ENCODE measurements around the gene JARID2. TPM values are rescaled to one million over a fixed set of nuclear protein-coding genes. Genes with fewer than 3 reads are reported as not detected.

Gene JARID2
- polyA plus RNA-seq, 1 of the 3 experiments (the other 2 are of a cell fraction), result 3.4 TPM

GRCh38 chr6:15276036-15276985, 30.4 kb downstream of the JARID2 start:
- ChIA-PET POLR2A (no interaction called here), CTCF (interaction anchor here (1.2 to 1.6 kb wide), 2 partner anchors 11 to 61 kb away, joined by 3 read pairs; no protein-coding TSS in a partner anchor)
- H3K27me3 ChIP-seq (ENCODE audit: insufficient read depth), result no peaks in the 10 kb centered on the region
- no peaks in the 10 kb centered on the region for H3F3A ChIP-seq (replicated peaks; ENCODE audit: insufficient read depth)
- no peak for DNase-seq
- H2AFZ ChIP-seq (ENCODE audit: low read depth), result no peak overlapping the region
- H3K9me2 ChIP-seq, result no peaks in the 10 kb centered on the region
- H3K27ac ChIP-seq (ENCODE audit: low read depth in 2 of 2, low read length in 1 of 2), result no peak overlapping the region
- no peak for TF ChIP-seq TEAD4 (IDR thresholded peaks at IDR 0.05; ENCODE audit: borderline replicate concordance, insufficient read depth)
- no peak for TF ChIP-seq YY1 (IDR thresholded peaks at IDR 0.05; ENCODE audit: low read depth)
- TF ChIP-seq JUND (IDR thresholded peaks at IDR 0.05), result no peak
- TF ChIP-seq CTCF (IDR thresholded peaks at IDR 0.05), result no peak
- no peak for TF ChIP-seq MEF2A (IDR thresholded peaks at IDR 0.05; ENCODE audit: borderline replicate concordance, low read depth)
- no peak for TF ChIP-seq RAD21 (IDR thresholded peaks at IDR 0.05; ENCODE audit: low read length)
- no peak for TF ChIP-seq REST (IDR thresholded peaks at IDR 0.05; ENCODE audit: low read depth, low read length)
- TF ChIP-seq FOXM1 (IDR thresholded peaks at IDR 0.05; ENCODE audit: low read depth), result no peak
- TF ChIP-seq TCF12 (IDR thresholded peaks at IDR 0.05), result no peak
- no peak for TF ChIP-seq NRF1 (IDR thresholded peaks at IDR 0.05; ENCODE audit: low read depth, low read length)
- no peak for TF ChIP-seq IRF3 (IDR thresholded peaks at IDR 0.05; ENCODE audit: low read depth, low read length)
- TF ChIP-seq POLR2AphosphoS5 (IDR thresholded peaks at IDR 0.05; ENCODE audit: low read depth, low read length), result no peak
- TF ChIP-seq NFIC (IDR thresholded peaks at IDR 0.05; ENCODE audit: borderline replicate concordance), result no peak
- H3K9ac ChIP-seq, result no peak overlapping the region
- 63% methylated on average over 7 of the region's 7 CpGs for WGBS (ENCODE audit: low lambda C conversion rate)
- no peak overlapping the region for H3K4me3 ChIP-seq (ENCODE audit: low read depth in 2 of 2, low read length in 1 of 2)
- H3K9me3 ChIP-seq, result no peaks in the 10 kb centered on the region
- H3K4me1 ChIP-seq (ENCODE audit: control insufficient read depth in 1 of 2, insufficient read depth in 2 of 2, low read depth in 1 of 2, low read length in 1 of 2), result peaks cover 13 to 25% of the 10 kb centered on the region in 2 experiments; a peak in 3 of 4 replicates
- H3K79me2 ChIP-seq (ENCODE audit: insufficient read depth), result peaks cover 42% of the 10 kb centered on the region; the same call in 1 of the 2 replicates
- H4K20me1 ChIP-seq (ENCODE audit: insufficient read depth), result peaks cover 25% of the 10 kb centered on the region
- H3K36me3 ChIP-seq (replicated peaks in 1 of 2; ENCODE audit: control insufficient read depth in 1 of 2, insufficient read depth in 2 of 2, low read length in 1 of 2), result no peaks in the 10 kb centered on the region
- H3K4me2 ChIP-seq, result no peak overlapping the region

Measured in SK-N-SH (cell line).